ENCODE data around the gene CCDC201. TPM values are rescaled to one million over a fixed set of nuclear protein-coding genes. Genes with fewer than 3 reads are reported as not detected.

CCDC201 gene
- total and polyA plus RNA-seq, 2 donors (not counting 3 experiments of a cell fraction or from before 2014, with no cell fraction given) = not detected

- peaks cover 0 to 2% of the 10 kb centered on the region in 2 experiments for H3K27me3 ChIP-seq (ENCODE audit: control insufficient read depth in 2 of 2, insufficient read depth in 2 of 2, low read length in 2 of 2)
- H3K4me3 ChIP-seq (replicated peaks in 1 of 3; ENCODE audit: insufficient read depth in 1 of 3, low read depth in 1 of 3, low read length in 3 of 3) = no peak overlapping the region
- H3K4me2 ChIP-seq (ENCODE audit: insufficient read depth, low read length) = no peak overlapping the region
- FAIRE-seq (no peak), DNase-seq (ENCODE audit: low read depth, low spot score) (no peak)
- no peak overlapping the region for H3K9ac ChIP-seq (replicated peaks; ENCODE audit: extremely low read depth, insufficient read depth, low read length)
- CTCF ChIA-PET = interaction anchor here (0.9 to 6.1 kb wide), 12 partner anchors 10 to 1363 kb away, joined by 3 to 100 read pairs (median 4); partner anchors contain the start of genes CCDC201 and IGFBP3
- intact Hi-C loops (cut with micrococcal nuclease) = loop anchor here (1.0 to 5.0 kb wide), 5 partner anchors 26 to 1361 kb away; no protein-coding TSS in a partner anchor
- no peaks in the 10 kb centered on the region for H3K9me3 ChIP-seq (replicated peaks; ENCODE audit: control insufficient read depth, insufficient read depth, low read length)
- H3K9me1 ChIP-seq (replicated peaks; ENCODE audit: control insufficient read depth, extremely low read depth, insufficient read depth, low read length) = no peaks in the 10 kb centered on the region
- no peaks in the 10 kb centered on the region for H4K20me1 ChIP-seq (replicated peaks; ENCODE audit: control insufficient read depth, extremely low read depth, insufficient read depth, low read length)
- peaks cover 40% of the 10 kb centered on the region for H3K4me1 ChIP-seq (ENCODE audit: control insufficient read depth, extremely low read depth, insufficient read depth, low read length)
- no TSS peak for BruUV-seq (replicated peaks)
- H3K27ac ChIP-seq (ENCODE audit: insufficient read depth, low read depth, low read length) = no peak overlapping the region
- no peaks in the 10 kb centered on the region for H3K36me3 ChIP-seq (ENCODE audit: control insufficient read depth in 2 of 2, extremely low read depth in 1 of 2, insufficient read depth in 2 of 2, low read length in 2 of 2)
- H2AFZ ChIP-seq (ENCODE audit: low read depth, low read length) = no peak overlapping the region
- POLR2A ChIA-PET = no interaction called here
- TF ChIP-seq FOS (IDR thresholded peaks at IDR 0.05; ENCODE audit: borderline replicate concordance, insufficient read depth, low read length) (no peak), GATA2 (IDR thresholded peaks at IDR 0.05; ENCODE audit: insufficient read depth, insufficient read length, low read depth, low read length) (no peak)
- dilution Hi-C loops (cut with MboI; ENCODE audit: extremely low pct_ligation_motif_present, low sequenced_read_pairs) = no loop called here
- no peaks in the 10 kb centered on the region for H3K79me2 ChIP-seq (ENCODE audit: control insufficient read depth, insufficient read depth, low read length)
Measured at GRCh38 chr7:45891462-45892402, 18.9 kb upstream of the CCDC201 start.

DNA sequence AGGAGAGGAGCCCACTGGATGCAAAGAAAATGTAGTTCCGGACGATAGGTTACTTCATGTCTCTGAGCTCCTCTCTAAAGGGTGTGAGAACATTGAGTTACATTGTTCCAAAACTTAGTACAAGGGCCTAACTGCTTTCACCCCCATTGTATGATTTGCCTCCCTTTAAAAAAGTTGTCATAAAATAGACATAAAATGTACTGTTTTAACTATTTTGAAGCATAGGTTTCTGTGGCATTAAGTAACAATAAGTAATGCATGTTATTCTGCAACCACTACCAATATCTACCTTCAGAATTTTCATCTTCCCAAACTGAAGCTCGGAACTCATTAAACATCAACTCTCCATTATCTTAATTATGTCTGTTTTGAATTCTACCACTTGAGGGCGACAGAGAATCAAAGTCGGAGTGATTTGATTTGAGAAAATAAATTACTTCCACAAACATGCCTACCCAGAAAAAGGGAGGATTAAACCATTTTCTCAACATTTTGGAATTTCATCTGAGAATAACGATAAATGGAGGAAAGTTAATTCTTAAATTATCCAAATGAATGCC, 18.1 kb upstream of the CCDC201 start:
- Histone ChIP-seq H3K4me2 (ENCODE audit: insufficient read depth, low read length) (no peak overlapping the region), H3K27ac (ENCODE audit: insufficient read depth, low read depth, low read length) (peak overlapping the region; percentile 30), H3K36me3 (ENCODE audit: control insufficient read depth in 2 of 2, extremely low read depth in 1 of 2, insufficient read depth in 2 of 2, low read length in 2 of 2) (no peaks in the 10 kb centered on the region), H2AFZ (ENCODE audit: low read depth, low read length) (peak overlapping the region; percentile 42), H3K9ac (replicated peaks; ENCODE audit: extremely low read depth, insufficient read depth, low read length) (no peak overlapping the region), H3K4me3 (replicated peaks in 1 of 3; ENCODE audit: insufficient read depth in 1 of 3, low read depth in 1 of 3, low read length in 3 of 3) (no peak overlapping the region), H4K20me1 (replicated peaks; ENCODE audit: control insufficient read depth, extremely low read depth, insufficient read depth, low read length) (no peaks in the 10 kb centered on the region), H3K4me1 (ENCODE audit: control insufficient read depth, extremely low read depth, insufficient read depth, low read length) (peaks cover 46% of the 10 kb centered on the region), H3K9me1 (replicated peaks; ENCODE audit: control insufficient read depth, extremely low read depth, insufficient read depth, low read length) (no peaks in the 10 kb centered on the region), H3K27me3 (ENCODE audit: control insufficient read depth in 2 of 2, insufficient read depth in 2 of 2, low read length in 2 of 2) (peaks cover 0 to 1% of the 10 kb centered on the region in 2 experiments), H3K9me3 (replicated peaks; ENCODE audit: control insufficient read depth, insufficient read depth, low read length) (no peaks in the 10 kb centered on the region), H3K79me2 (ENCODE audit: control insufficient read depth, insufficient read depth, low read length) (no peaks in the 10 kb centered on the region)
- POLR2A ChIA-PET = no interaction called here
- dilution Hi-C loops (cut with MboI; ENCODE audit: extremely low pct_ligation_motif_present, low sequenced_read_pairs) (no loop called here), intact Hi-C loops (cut with micrococcal nuclease) (loop anchor here (1.0 to 5.0 kb wide), 5 partner anchors 26 to 1361 kb away; no protein-coding TSS in a partner anchor)
- FAIRE-seq (peak; percentile 88), DNase-seq (ENCODE audit: low read depth, low spot score) (peak; percentile 62)
- no TSS peak for BruUV-seq (replicated peaks)
- CTCF ChIA-PET = interaction anchor here (0.6 to 6.1 kb wide), 13 partner anchors 9 to 1363 kb away, joined by 3 to 100 read pairs (median 5); partner anchors contain the start of genes CCDC201 and IGFBP3
- TF ChIP-seq JUN (IDR thresholded peaks at IDR 0.05; ENCODE audit: borderline replicate concordance, insufficient read depth, insufficient read length, low read depth) (no peak), POLR2A (IDR thresholded peaks at IDR 0.05; ENCODE audit: low read depth, low read length) (no peak), POLR2AphosphoS5 (IDR thresholded peaks at IDR 0.05; ENCODE audit: insufficient read depth, low read depth, low read length) (no peak), FOS (IDR thresholded peaks at IDR 0.05; ENCODE audit: borderline replicate concordance, insufficient read depth, low read length) (no peak), GATA2 (IDR thresholded peaks at IDR 0.05; ENCODE audit: insufficient read depth, insufficient read length, low read depth, low read length) (no peak), EZH2 (IDR thresholded peaks at IDR 0.05; ENCODE audit: borderline replicate concordance, low read depth, low read length, severe bottlenecking) (no peak)
- TF ChIP-seq, protein P1, sequence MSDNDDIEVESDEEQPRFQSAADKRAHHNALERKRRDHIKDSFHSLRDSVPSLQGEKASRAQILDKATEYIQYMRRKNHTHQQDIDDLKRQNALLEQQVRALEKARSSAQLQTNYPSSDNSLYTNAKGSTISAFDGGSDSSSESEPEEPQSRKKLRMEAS (IDR thresholded peaks at IDR 0.05; ENCODE audit: insufficient read depth, insufficient read length) = no peak
- TF ChIP-seq, protein P2, sequence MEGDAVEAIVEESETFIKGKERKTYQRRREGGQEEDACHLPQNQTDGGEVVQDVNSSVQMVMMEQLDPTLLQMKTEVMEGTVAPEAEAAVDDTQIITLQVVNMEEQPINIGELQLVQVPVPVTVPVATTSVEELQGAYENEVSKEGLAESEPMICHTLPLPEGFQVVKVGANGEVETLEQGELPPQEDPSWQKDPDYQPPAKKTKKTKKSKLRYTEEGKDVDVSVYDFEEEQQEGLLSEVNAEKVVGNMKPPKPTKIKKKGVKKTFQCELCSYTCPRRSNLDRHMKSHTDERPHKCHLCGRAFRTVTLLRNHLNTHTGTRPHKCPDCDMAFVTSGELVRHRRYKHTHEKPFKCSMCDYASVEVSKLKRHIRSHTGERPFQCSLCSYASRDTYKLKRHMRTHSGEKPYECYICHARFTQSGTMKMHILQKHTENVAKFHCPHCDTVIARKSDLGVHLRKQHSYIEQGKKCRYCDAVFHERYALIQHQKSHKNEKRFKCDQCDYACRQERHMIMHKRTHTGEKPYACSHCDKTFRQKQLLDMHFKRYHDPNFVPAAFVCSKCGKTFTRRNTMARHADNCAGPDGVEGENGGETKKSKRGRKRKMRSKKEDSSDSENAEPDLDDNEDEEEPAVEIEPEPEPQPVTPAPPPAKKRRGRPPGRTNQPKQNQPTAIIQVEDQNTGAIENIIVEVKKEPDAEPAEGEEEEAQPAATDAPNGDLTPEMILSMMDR (IDR thresholded peaks at IDR 0.05; ENCODE audit: extremely low read depth in 1 of 2, insufficient read depth in 1 of 2, low read depth in 1 of 2, low read length in 2 of 2) = peak; percentile 20 to 40

All from endothelial cell of umbilical vein (primary cell).